ENCODE measurements around the gene CRYBB1.

CRYBB1 gene

GRCh38 chr22:26585104-26585790 is 32.6 kb downstream of the CRYBB1 start:
- Histone ChIP-seq H3K36me3 (ENCODE audit: insufficient read depth, low read length) (peaks cover 8% of the 10 kb centered on the region), H3K9me3 (replicated peaks; ENCODE audit: low read length) (no peaks in the 10 kb centered on the region), H3K4me3 (ENCODE audit: low read length) (no peak overlapping the region), H3K27me3 (ENCODE audit: control insufficient read depth, insufficient read depth, low read length) (no peaks in the 10 kb centered on the region), H3K4me1 (ENCODE audit: control insufficient read depth, insufficient read depth, low read length) (peaks cover 31% of the 10 kb centered on the region), H3K4me2 (ENCODE audit: low read length) (peak overlapping the region; percentile 68), H3K9ac (ENCODE audit: low read depth, low read length) (peak overlapping the region; percentile 24)

DNA sequence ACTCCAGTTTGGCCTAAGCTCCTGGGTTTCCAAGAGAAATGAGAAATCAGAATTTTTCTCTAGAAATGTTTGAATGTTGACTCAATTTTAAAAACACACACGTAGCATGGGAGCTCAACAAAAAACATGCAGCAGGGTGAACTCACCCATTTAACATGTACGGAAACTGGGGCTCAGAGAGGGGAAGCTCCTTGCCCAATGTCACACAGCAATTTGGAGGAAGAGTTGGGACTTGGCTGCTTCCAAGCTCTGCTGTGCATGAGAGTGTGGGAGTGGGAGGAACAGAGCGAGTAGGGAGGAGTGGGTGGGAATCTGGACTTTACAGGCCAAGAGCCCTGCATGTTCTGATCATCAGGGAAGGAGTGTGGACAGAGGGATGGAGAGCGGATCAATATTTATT is 33.8 kb downstream of the CRYBB1 start:
- Histone ChIP-seq H3K9me3 (replicated peaks; ENCODE audit: low read length) (no peaks in the 10 kb centered on the region), H3K4me3 (ENCODE audit: low read length) (no peak overlapping the region), H3K27me3 (ENCODE audit: control insufficient read depth, insufficient read depth, low read length) (no peaks in the 10 kb centered on the region), H3K36me3 (ENCODE audit: insufficient read depth, low read length) (peaks cover 8% of the 10 kb centered on the region), H3K9ac (ENCODE audit: low read depth, low read length) (no peak overlapping the region), H3K4me1 (ENCODE audit: control insufficient read depth, insufficient read depth, low read length) (peaks cover 29% of the 10 kb centered on the region), H3K4me2 (ENCODE audit: low read length) (no peak overlapping the region)

GRCh38 chr22:26581633-26582168 is 36.1 kb downstream of the CRYBB1 start:
- no peak overlapping the region for H3K4me3 ChIP-seq (ENCODE audit: low read length)
- H3K27me3 ChIP-seq (ENCODE audit: control insufficient read depth, insufficient read depth, low read length): no peaks in the 10 kb centered on the region
- H3K9ac ChIP-seq (ENCODE audit: low read depth, low read length): no peak overlapping the region
- peaks cover 19% of the 10 kb centered on the region for H3K4me1 ChIP-seq (ENCODE audit: control insufficient read depth, insufficient read depth, low read length)
- no peak overlapping the region for H3K4me2 ChIP-seq (ENCODE audit: low read length)
- H3K9me3 ChIP-seq (replicated peaks; ENCODE audit: low read length): no peaks in the 10 kb centered on the region
- H3K36me3 ChIP-seq (ENCODE audit: insufficient read depth, low read length): peaks cover 8% of the 10 kb centered on the region

- peaks cover 8% of the 10 kb centered on the region for H3K36me3 ChIP-seq (ENCODE audit: insufficient read depth, low read length)
- H3K9me3 ChIP-seq (replicated peaks; ENCODE audit: low read length): no peaks in the 10 kb centered on the region
- no peak overlapping the region for H3K4me3 ChIP-seq (ENCODE audit: low read length)
- H3K4me1 ChIP-seq (ENCODE audit: control insufficient read depth, insufficient read depth, low read length): peaks cover 18% of the 10 kb centered on the region
- H3K4me2 ChIP-seq (ENCODE audit: low read length): no peak overlapping the region
- no peak overlapping the region for H3K9ac ChIP-seq (ENCODE audit: low read depth, low read length)
- no peaks in the 10 kb centered on the region for H3K27me3 ChIP-seq (ENCODE audit: control insufficient read depth, insufficient read depth, low read length)
These were observed 36.8 kb downstream of the CRYBB1 start for GRCh38 chr22:26581026-26581425.

GRCh38 chr22:26580240-26580962 is 37.4 kb downstream of the CRYBB1 start:
- Histone ChIP-seq H3K4me3 (ENCODE audit: low read length) (no peak overlapping the region), H3K4me2 (ENCODE audit: low read length) (no peak overlapping the region), H3K9ac (ENCODE audit: low read depth, low read length) (no peak overlapping the region), H3K27me3 (ENCODE audit: control insufficient read depth, insufficient read depth, low read length) (no peaks in the 10 kb centered on the region), H3K36me3 (ENCODE audit: insufficient read depth, low read length) (peaks cover 8% of the 10 kb centered on the region), H3K9me3 (replicated peaks; ENCODE audit: low read length) (no peaks in the 10 kb centered on the region), H3K4me1 (ENCODE audit: control insufficient read depth, insufficient read depth, low read length) (peaks cover 17% of the 10 kb centered on the region)

- H3K4me1 ChIP-seq (ENCODE audit: control insufficient read depth, insufficient read depth, low read length): peaks cover 7% of the 10 kb centered on the region
- H3K36me3 ChIP-seq (ENCODE audit: insufficient read depth, low read length): peaks cover 8% of the 10 kb centered on the region
- no peak overlapping the region for H3K4me3 ChIP-seq (ENCODE audit: low read length)
- no peaks in the 10 kb centered on the region for H3K9me3 ChIP-seq (replicated peaks; ENCODE audit: low read length)
- H3K27me3 ChIP-seq (ENCODE audit: control insufficient read depth, insufficient read depth, low read length): no peaks in the 10 kb centered on the region
- H3K9ac ChIP-seq (ENCODE audit: low read depth, low read length): no peak overlapping the region
- H3K4me2 ChIP-seq (ENCODE audit: low read length): no peak overlapping the region
These were observed 38.4 kb downstream of the CRYBB1 start for GRCh38 chr22:26579331-26579886.

DNA sequence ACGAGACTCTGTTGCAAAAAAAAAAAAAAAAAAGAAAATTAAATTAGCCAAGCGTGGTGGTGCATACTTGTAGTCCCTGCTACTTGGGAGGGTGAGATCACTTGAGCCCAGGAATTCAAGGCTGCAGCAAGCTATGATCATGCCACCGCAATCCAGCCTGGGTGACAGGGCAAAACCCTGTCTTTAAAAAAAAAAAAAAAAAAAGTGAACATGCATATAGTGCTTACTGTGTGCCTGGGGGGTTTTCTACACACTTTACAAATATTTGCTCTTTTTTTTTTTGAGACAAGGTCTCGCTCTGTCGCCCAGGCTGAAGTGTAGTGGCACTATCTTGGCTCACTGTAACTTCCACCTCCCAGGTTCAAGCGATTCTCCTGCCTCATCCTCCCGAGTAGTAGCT is 40.7 kb downstream of the CRYBB1 start:
- Histone ChIP-seq H3K4me2 (ENCODE audit: low read length) (no peak overlapping the region), H3K9me3 (replicated peaks; ENCODE audit: low read length) (no peaks in the 10 kb centered on the region), H3K27me3 (ENCODE audit: control insufficient read depth, insufficient read depth, low read length) (no peaks in the 10 kb centered on the region), H3K9ac (ENCODE audit: low read depth, low read length) (no peak overlapping the region), H3K4me1 (ENCODE audit: control insufficient read depth, insufficient read depth, low read length) (peaks cover 3% of the 10 kb centered on the region), H3K4me3 (ENCODE audit: low read length) (no peak overlapping the region), H3K36me3 (ENCODE audit: insufficient read depth, low read length) (peaks cover 5% of the 10 kb centered on the region)

DNA sequence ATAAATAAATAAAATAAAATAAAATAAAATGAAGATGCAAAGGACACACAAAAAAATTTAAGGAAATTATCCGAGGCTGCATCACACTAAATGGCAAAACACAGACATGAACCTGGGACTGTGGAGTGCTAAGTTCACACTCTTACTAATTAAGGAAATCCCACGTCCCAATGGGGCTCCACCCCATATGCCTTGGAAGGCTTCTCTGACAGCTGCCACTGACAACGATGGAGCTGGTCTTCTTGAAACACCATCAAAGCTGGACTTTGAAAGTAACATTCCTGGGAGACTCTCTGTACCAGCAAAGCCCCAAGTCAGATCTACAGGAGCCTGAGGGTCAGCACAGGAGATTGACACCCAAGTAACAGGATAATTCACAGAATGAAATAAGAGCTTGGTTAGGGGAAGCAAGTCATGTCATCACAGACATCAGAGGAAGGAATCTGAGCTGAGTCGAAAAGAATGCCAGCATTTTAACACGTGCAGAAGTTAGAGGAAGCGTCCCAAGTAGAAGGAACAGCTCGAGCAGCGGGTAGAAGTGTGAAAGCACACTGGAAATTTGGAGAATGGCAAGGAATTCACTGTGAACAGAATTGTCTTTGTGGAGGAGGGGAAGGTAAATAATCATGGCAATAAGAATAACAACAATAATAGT is 41.7 kb downstream of the CRYBB1 start:
- no peaks in the 10 kb centered on the region for H3K36me3 ChIP-seq (ENCODE audit: insufficient read depth, low read length)
- H3K4me3 ChIP-seq (ENCODE audit: low read length): no peak overlapping the region
- H3K9ac ChIP-seq (ENCODE audit: low read depth, low read length): no peak overlapping the region
- H3K4me2 ChIP-seq (ENCODE audit: low read length): no peak overlapping the region
- no peaks in the 10 kb centered on the region for H3K27me3 ChIP-seq (ENCODE audit: control insufficient read depth, insufficient read depth, low read length)
- no peaks in the 10 kb centered on the region for H3K9me3 ChIP-seq (replicated peaks; ENCODE audit: low read length)
- peaks cover 3% of the 10 kb centered on the region for H3K4me1 ChIP-seq (ENCODE audit: control insufficient read depth, insufficient read depth, low read length)

DNA sequence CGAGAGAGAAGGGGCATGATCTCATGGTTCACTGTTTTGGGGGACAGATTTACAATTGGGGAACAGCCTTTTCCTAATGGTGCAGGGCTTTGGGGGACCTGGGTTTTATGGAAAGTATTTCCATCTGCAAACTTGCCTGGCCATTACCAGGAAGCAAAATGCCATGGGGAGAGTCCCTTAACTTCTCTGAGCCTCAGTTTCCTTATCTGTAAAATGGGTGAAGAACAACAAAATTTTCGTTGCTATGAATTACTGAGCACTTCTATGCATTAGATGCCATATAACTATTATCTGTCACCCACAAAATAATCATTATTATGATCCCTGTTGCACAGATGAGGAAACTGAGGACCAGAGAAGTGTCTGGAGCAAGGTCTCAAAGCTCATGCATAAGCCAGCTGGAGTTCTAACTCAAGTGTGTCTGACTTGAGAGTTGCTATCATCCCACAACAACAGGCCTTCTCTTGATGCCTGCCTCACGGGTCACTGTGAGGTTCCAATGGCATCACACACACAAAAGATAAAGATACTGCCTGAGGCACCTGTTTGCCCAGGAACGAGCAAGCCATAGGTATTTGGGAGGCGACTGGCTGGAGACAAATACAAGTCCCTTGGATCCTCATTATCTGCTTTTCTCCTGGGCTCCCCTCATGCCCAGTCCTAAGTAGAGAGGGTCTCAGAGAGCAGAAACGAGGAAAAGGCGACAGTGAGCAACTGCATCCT is 43.7 kb downstream of the CRYBB1 start:
- peaks cover 3% of the 10 kb centered on the region for H3K4me1 ChIP-seq (ENCODE audit: control insufficient read depth, insufficient read depth, low read length)

DNA sequence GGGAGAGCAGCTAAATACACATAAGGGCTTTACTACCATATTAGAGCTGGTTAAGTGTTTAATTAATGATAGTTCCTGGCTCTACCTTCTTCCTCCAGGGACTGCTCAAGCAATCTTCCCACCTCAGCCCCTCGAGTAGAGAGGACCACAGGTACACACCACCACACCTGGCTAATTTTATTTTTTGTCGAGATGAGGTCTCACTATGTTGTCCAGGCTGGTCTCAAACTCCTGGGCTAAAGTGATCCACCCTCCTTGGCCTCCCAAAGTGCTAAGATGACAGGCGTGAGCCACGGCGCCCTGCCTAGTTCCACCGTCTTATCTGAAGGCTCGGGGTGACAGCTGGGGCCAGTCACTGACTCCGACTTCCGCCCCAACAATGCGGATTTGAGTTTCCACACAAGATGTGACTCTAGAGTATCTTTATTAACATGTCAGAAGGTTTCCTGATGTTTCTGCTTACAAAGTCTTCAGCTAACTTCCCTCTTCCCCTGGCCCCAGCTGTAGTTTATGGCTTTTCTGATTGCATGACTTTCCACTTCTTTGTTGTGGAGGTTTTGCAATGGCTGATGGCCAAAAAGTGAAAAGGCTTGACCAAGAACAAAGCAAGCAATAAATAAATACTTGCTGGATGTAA is 44.7 kb downstream of the CRYBB1 start:
- no peak overlapping the region for H3K4me2 ChIP-seq (ENCODE audit: low read length)
- H3K4me3 ChIP-seq (ENCODE audit: low read length): no peak overlapping the region
- no peaks in the 10 kb centered on the region for H3K9me3 ChIP-seq (replicated peaks; ENCODE audit: low read length)
- no peak overlapping the region for H3K9ac ChIP-seq (ENCODE audit: low read depth, low read length)
- no peaks in the 10 kb centered on the region for H3K27me3 ChIP-seq (ENCODE audit: control insufficient read depth, insufficient read depth, low read length)
- peaks cover 3% of the 10 kb centered on the region for H3K4me1 ChIP-seq (ENCODE audit: control insufficient read depth, insufficient read depth, low read length)
- no peaks in the 10 kb centered on the region for H3K36me3 ChIP-seq (ENCODE audit: insufficient read depth, low read length)

More for the DNA sequence above, 43.7 kb downstream of the CRYBB1 start:
- Histone ChIP-seq H3K9ac (ENCODE audit: low read depth, low read length) (no peak overlapping the region), H3K4me2 (ENCODE audit: low read length) (no peak overlapping the region), H3K27me3 (ENCODE audit: control insufficient read depth, insufficient read depth, low read length) (no peaks in the 10 kb centered on the region), H3K36me3 (ENCODE audit: insufficient read depth, low read length) (no peaks in the 10 kb centered on the region), H3K4me3 (ENCODE audit: low read length) (no peak overlapping the region), H3K9me3 (replicated peaks; ENCODE audit: low read length) (no peaks in the 10 kb centered on the region)

All from skeletal muscle satellite cell (primary cell).